PFSK-1 (cell line): ENCODE measurements around the gene SMG6.

Experiments used
- FOXP2 ChIP-seq: optimal IDR thresholded peaks from 2 replicates; pipeline ENCODE3; 2011; ENCODE audit warnings: borderline replicate concordance, control low read depth, inconsistent platforms; ENCODE audit not compliant: insufficient read depth; ENCODE audit errors: extremely low read length, extremely low read depth
- POLR2AphosphoS5 ChIP-seq: IDR thresholded peaks from 2 replicates; pipeline ENCODE4 v1.6.1; 2012; ENCODE audit warnings: low read depth, mild to moderate bottlenecking, control low read depth, low read length, moderate library complexity
- REST ChIP-seq, 2 experiments: IDR thresholded peaks; 2 replicates each; pipeline versions ENCODE4 v1.6.1 to v1.8.0; 2011 to 2012; ENCODE audit warnings: low read depth in 2 of 2, low read length in 2 of 2, control low read depth in 1 of 2, inconsistent platforms in 1 of 2, mild to moderate bottlenecking in 1 of 2, moderate library complexity in 1 of 2; ENCODE audit not compliant: insufficient read depth in 1 of 2
- SIN3A ChIP-seq: IDR thresholded peaks from 2 replicates; pipeline ENCODE4 v1.6.1; 2012; ENCODE audit warnings: mild to moderate bottlenecking, low read length, moderate library complexity, borderline replicate concordance; ENCODE audit not compliant: insufficient read depth
- TAF1 ChIP-seq: IDR thresholded peaks from 2 replicates; pipeline ENCODE4 v1.6.1; 2012; ENCODE audit warnings: low read length, control low read depth, borderline replicate concordance; ENCODE audit not compliant: insufficient read depth

SMG6 gene

GRCh38 chr17:2181897-2182448, 121.6 kb downstream of the SMG6 start:
- TF ChIP-seq REST (IDR thresholded peaks at IDR 0.05; ENCODE audit: insufficient read depth in 1 of 2, low read depth in 2 of 2, low read length in 2 of 2) (no peak), SIN3A (no peak), TAF1 (no peak; the same call in 1 of the 2 replicates), POLR2AphosphoS5 (no peak), FOXP2 (no peak)

GRCh38 chr17:2181206-2181896, 122.2 kb downstream of the SMG6 start:
- TF ChIP-seq TAF1 (no peak; the same call in 1 of the 2 replicates), FOXP2 (no peak), SIN3A (no peak)

- TF ChIP-seq TAF1 (no peak), POLR2AphosphoS5 (no peak), FOXP2 (no peak), REST (IDR thresholded peaks at IDR 0.05; ENCODE audit: insufficient read depth in 1 of 2, low read depth in 2 of 2, low read length in 2 of 2) (no peak), SIN3A (no peak)
These were observed 122.8 kb downstream of the SMG6 start for GRCh38 chr17:2180768-2181167.

- TF ChIP-seq REST (IDR thresholded peaks at IDR 0.05; ENCODE audit: insufficient read depth in 1 of 2, low read depth in 2 of 2, low read length in 2 of 2) (0 out of 4 replicates have a peak, but pooled peaks of 1 of the 2 experiments have one; percentile 61), FOXP2 (no peak), POLR2AphosphoS5 (peak; percentile 56; the same call in 1 of the 2 replicates), SIN3A (no peak)
These were observed 123.8 kb downstream of the SMG6 start for GRCh38 chr17:2179615-2180295.

- no peak for TF ChIP-seq FOXP2
- no peak for TF ChIP-seq POLR2AphosphoS5
- TF ChIP-seq REST (IDR thresholded peaks at IDR 0.05; ENCODE audit: insufficient read depth in 1 of 2, low read depth in 2 of 2, low read length in 2 of 2) = no peak
- TF ChIP-seq SIN3A = no peak
- no peak for TF ChIP-seq TAF1
These were observed 124.6 kb downstream of the SMG6 start for GRCh38 chr17:2178798-2179501.
